Ectodermal cell (in vitro differentiated cells): ENCODE data around the gene KLRC3.
"Not testable (repeated sequence)": the region's sequence is repeated elsewhere in the genome, so short reads cannot be mapped to it uniquely, and the experiment has no call there.

Experiments
- H3K27ac ChIP-seq: 2 replicates; pipeline ENCODE4 v1.7.0; 2013; ENCODE audit warnings: mild to moderate bottlenecking, low read depth, low read length; ENCODE audit not compliant: insufficient read depth, poor library complexity, severe bottlenecking
- H3K27me3 ChIP-seq: 2 replicates; pipeline ENCODE4 v1.7.0; 2013; ENCODE audit warnings: mild to moderate bottlenecking, low read length; ENCODE audit not compliant: insufficient read depth, control insufficient read depth, poor library complexity, severe bottlenecking
- H3K36me3 ChIP-seq: one replicate; pipeline ENCODE4 v1.7.0; 2013; ENCODE audit warnings: low read length; ENCODE audit not compliant: control insufficient read depth, insufficient read depth
- H3K4me1 ChIP-seq: one replicate; pipeline ENCODE4 v1.7.0; 2013; ENCODE audit warnings: low read length; ENCODE audit not compliant: control insufficient read depth, insufficient read depth
- H3K4me3 ChIP-seq: 2 replicates; pipeline ENCODE4 v1.7.0; 2013; ENCODE audit warnings: low read depth, low read length, control low read depth; ENCODE audit not compliant: insufficient read depth
- H3K9me3 ChIP-seq: 2 replicates; pipeline ENCODE4 v1.7.0; 2013; ENCODE audit warnings: mild to moderate bottlenecking, low read length, moderate library complexity; ENCODE audit not compliant: control insufficient read depth
- WGBS, 2 experiments: methylation state at CpG; one replicate each; pipeline ENCODE4 v1.1.7; 2013; ENCODE audit warnings: missing lambda C conversion rate in 2 of 2; 5-methylcytosine and 5-hydroxymethylcytosine counted together

KLRC3 gene

DNA sequence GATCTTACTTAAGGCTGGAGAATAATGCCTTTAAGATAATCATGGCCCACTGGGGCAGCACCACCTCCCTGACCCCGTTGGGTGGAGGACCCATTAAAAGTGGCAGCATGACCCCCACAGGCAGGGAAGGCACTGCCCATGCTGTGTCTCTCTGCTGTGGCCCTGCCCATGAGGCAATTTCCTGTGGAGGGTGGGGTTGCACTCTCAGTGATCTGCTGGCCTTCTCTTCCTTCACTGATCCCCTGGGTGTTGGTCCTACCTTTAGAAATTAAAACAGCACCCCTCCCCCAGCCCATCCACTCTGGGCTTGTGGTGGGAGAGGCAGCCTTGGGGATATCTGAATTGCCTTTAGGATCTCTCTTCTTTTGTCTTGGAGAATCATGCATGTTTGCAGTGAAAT is 47.8 kb downstream of the KLRC3 start:
- Histone ChIP-seq H3K27me3 (no peaks in the 10 kb centered on the region), H3K36me3 (no peaks in the 10 kb centered on the region), H3K27ac (no peak overlapping the region), H3K4me1 (no peaks in the 10 kb centered on the region), H3K9me3 (no peaks in the 10 kb centered on the region), H3K4me3 (no peak overlapping the region)
- WGBS, 2 experiments, result 74 to 79% methylated on average over 1 of the region's 1 CpG

DNA sequence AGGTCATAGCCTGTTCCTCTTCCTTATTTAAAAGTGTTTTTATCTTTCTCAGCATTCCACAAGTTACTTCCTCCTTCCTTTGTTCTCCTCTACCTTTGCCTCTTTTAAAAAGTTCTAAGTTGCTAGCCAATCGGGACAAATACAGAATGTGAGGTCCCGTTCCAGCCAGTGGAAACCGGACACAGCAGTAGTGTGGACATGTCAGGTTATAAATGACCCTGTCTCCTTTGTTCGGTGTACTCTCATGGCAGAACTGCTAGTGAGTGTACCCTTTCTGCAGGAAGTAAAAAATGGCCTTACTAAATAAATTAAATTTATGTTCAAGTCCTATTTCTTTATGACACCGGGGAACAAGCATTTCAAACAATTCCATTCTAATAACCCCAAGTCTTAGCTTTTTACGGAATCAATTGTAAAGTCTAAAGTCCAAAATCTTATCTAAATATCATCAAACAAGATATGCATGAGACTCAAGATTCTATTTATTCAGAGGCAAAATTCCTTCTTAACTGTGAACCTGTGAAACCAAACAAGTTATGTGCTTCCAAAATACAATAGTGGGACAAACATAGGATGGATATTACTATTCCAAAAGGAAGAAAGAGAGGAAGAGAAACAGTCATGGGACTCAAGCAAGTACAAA is 48.4 kb downstream of the KLRC3 start:
- 95 to 98% methylated on average over 6 of the region's 6 CpGs for WGBS, 2 experiments
- H3K4me3 ChIP-seq, H3K27me3 ChIP-seq: not testable (repeated sequence)

DNA sequence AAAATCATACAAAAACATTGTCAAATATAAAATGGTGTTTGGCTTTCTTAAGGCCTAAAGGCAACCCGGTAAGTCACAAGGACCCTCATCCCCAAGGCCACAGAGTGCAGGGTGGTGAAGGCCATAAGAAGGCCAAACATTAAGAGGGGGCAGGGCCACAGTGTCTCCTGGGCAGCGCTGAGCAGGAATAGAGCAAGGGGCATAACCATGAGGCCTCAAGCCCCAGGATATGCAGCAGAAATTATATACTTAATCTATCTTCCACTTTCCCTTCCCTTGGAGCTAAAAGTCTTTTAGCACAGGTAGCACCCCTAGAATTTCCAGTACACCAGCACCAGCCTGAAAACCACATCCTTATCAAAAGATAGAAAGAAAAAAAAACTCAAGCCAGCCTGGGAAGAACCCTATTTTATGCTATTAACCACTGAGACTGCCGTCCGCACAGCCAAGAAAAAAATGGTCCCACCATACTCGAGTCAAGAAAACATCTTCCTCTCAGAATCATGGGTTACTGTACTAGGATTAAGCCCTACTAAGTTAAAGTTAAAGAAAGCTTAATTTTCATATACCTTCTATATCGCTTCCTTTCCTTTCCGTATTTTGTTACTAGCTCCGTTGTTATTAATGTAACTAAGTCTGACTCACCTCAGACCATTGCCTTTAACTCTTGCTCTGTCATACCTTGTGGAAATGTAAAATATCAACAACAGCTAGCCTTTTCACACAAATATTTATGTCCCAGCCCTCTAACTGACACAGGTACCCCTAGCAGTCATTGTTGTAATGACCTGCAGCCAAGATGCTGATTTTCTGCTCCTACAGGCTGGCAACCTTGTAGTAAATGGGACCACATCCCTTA is 50.6 kb downstream of the KLRC3 start:
- peaks cover 8% of the 10 kb centered on the region for H3K4me1 ChIP-seq
- no peaks in the 10 kb centered on the region for H3K9me3 ChIP-seq
- no peak overlapping the region for H3K4me3 ChIP-seq
- WGBS, 2 experiments, result 93 to 97% methylated on average over 8 of the region's 8 CpGs
- H3K36me3 ChIP-seq, result no peaks in the 10 kb centered on the region
- no peak overlapping the region for H3K27ac ChIP-seq
- H3K27me3 ChIP-seq, result no peaks in the 10 kb centered on the region

More for the DNA sequence above, 48.4 kb downstream of the KLRC3 start:
- not testable (repeated sequence) for H3K4me1 ChIP-seq, H3K27ac ChIP-seq, H3K9me3 ChIP-seq, H3K36me3 ChIP-seq

DNA sequence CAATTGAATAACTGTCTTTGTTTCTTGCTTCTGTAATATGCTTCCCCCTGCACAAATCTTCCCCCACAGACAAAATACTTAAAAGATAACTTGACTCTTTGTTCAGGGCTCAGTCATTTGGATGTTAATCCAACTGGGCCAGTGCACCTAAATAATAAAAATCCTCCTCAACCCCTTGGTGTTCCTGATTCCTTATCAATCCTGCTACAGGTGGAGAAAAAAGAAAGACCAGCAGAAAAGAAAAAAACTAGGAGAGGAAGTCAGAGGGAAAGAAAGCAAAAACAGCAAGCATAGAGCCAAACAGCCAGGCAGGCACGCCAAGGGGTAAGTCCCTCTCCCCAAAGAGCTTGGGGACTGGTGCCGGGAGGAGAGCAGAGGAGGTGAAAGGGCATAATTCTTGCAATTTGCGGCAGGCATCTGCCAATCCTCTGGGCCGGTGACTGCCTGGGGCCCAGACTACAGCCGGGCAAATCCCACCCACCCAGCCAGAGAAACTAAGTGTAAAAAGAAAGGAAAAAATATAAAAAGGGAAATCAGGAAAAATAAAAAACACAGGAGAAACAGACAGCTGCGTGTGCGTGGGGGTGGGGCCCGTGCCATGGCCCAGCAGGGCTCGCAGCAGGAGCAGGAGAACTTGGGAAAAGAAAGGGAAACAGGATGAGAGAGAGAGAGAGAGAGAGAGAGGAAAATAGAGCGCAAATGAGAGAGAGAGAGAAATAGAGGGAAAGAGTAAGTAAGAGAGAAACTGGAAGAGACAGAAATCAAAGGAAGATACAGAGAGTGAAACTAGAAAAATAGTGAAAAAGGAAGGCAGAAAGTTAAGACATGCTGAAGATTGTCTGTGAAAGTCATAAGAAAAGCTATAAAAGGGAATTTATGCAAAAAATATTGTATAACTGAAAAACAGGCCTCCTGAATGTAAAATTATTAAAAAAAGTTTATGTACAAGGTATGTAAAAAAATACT is 51.9 kb downstream of the KLRC3 start:
- WGBS, 2 experiments, result 89 to 90% methylated on average over 9 to 10 of the region's 10 CpGs
- H3K27ac ChIP-seq, result no peak overlapping the region

DNA sequence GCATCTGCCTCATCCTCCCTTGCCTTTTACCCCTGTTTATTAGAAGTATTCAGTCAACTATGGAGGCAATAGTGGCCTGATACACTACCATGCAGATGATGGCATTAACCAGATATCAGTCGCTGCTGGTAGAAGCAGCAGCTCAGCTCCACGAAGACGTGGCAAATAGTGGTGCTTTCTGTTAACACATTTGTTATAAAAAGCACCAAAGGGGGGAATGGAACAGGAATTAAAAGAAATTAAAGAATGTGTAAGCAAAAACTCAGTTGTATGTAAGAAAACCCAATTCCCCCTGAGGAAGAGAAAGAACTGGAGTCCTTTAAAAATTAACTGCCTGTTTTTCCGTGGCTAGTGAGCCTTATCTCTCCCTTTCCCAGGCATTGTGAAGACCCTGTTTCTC is 52.7 kb downstream of the KLRC3 start:
- H3K4me3 ChIP-seq, H3K27me3 ChIP-seq, H3K9me3 ChIP-seq, H3K36me3 ChIP-seq, H3K27ac ChIP-seq: not testable (repeated sequence)
- WGBS, 2 experiments, result 70 to 75% methylated on average over 4 of the region's 4 CpGs
- peaks cover 12% of the 10 kb centered on the region for H3K4me1 ChIP-seq

More for the DNA sequence above, 51.9 kb downstream of the KLRC3 start:
- Histone ChIP-seq H3K27me3 (no peaks in the 10 kb centered on the region), H3K9me3 (no peaks in the 10 kb centered on the region), H3K4me1 (peaks cover 8% of the 10 kb centered on the region), H3K4me3 (no peak overlapping the region), H3K36me3 (no peaks in the 10 kb centered on the region)

DNA sequence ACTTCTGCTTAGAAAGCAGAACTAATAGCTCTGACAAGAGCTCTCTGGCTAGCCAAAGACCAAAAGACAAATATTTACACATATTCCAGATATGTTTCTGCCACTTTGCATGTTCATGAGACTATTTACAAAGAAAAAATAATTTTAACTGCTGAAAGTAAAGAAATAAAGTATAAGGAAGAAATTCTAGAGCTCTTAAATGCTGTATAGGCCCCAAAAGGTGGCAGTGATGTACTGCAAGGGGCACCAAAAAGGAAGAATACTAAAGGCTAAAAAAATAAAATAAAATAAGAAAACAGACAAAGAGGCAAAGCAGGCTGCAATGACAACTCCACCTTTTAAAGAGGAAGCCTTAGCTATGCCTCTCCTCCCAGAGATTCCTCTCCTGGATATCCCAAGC is 53.5 kb downstream of the KLRC3 start:
- Histone ChIP-seq H3K4me3 (no peak overlapping the region), H3K4me1 (peaks cover 14% of the 10 kb centered on the region)

DNA sequence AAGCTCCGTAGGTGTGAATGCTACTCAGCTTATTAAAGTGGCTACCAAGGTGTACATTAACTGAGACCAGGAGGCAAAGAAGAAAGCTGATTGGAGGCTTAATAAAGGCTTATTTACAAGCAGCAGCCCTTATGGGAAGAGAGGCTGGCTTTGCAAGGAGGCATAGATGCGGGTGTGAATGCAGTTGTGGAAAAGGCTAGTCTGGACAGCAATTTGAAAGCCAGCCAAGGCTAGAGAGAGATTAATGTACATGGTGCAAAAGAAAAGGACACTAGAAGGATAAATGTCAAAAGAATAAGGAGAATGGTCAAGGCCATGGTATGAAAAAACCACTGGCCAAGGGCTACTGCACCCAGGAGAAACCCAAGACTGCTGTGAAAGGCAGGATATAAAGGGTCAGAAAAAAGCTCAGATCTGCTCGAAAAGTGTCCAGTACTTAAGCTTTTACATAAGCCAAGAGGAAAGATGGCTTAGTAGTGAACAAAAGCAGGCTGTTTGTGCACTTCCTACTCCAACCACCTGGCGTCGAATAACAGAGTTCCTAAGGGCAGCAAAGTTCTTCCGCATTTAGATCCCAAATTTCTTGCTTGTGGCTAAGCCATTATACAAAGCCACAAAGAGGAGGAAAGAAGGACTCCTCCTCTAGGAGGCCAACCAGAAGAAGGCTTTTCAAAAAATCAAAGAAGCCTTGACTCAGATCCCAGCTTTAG is 54.5 kb downstream of the KLRC3 start:
- Histone ChIP-seq H3K36me3 (no peaks in the 10 kb centered on the region), H3K4me1 (peaks cover 14% of the 10 kb centered on the region), H3K27ac (no peak overlapping the region), H3K4me3 (no peak overlapping the region), H3K9me3 (no peaks in the 10 kb centered on the region), H3K27me3 (no peaks in the 10 kb centered on the region)
- 60 to 62% methylated on average over 6 of the region's 6 CpGs for WGBS, 2 experiments

More for the DNA sequence above, 53.5 kb downstream of the KLRC3 start:
- no peaks in the 10 kb centered on the region for H3K27me3 ChIP-seq
- no peaks in the 10 kb centered on the region for H3K36me3 ChIP-seq
- no peaks in the 10 kb centered on the region for H3K9me3 ChIP-seq
- H3K27ac ChIP-seq, result no peak overlapping the region

DNA sequence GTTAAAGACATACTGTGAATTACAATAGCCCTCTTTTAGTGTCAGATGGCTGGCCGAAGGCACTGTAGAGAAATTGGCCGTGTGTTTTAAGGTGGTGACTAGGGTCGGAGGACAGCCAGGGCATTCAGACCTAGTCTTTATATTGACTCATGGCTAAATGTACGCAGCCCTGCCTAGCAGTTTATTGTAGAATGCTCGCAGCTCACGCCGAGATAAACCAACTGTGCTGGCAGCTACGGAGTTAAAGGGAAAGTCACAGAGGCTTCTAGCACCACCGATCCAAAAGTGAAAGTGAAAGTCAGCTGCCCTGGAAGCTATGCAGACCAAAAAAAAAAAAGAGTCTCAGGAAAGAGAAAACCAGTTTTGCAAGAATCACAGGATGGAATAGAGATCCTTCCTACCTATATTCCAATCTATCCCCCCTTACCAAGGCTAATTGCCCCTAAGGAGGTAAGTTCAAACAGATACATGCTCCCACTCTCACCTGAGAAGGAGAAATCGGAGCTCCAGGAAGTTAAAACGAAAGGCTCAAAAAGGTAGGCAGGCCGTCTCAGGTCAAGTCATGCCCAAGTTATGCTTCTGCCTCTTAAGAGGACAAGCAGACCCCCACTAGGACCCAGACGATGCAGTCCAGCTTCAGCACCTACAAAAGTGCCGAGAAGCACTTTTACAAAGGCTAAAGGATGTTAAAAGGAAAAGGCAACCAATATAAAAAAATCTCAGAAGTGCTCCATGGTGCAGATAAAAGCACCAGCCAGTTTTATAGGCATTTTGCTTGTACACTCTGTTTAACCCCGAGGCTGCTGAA is 55.4 kb downstream of the KLRC3 start:
- no peaks in the 10 kb centered on the region for H3K9me3 ChIP-seq
- H3K4me3 ChIP-seq, result peak overlapping the region; percentile 30
- H3K27me3 ChIP-seq, result no peaks in the 10 kb centered on the region
- peak overlapping the region; percentile 5 for H3K27ac ChIP-seq
- 10% methylated on average over 15 of the region's 15 CpGs for WGBS, 2 experiments
- H3K36me3 ChIP-seq, result no peaks in the 10 kb centered on the region
- peaks cover 14% of the 10 kb centered on the region for H3K4me1 ChIP-seq
